Hematopoietic multipotent progenitor cell treated with erythropoietin and hydrocortisone succinate and interleukin-3 and kit ligand, for 4 days (in vitro differentiated cells): Measurements from ENCODE around the gene IP6K1.
A peak's percentile ranks its signal among the peaks of the same experiment; 100 is the strongest.
"Not testable (repeated sequence)": the region's sequence is repeated elsewhere in the genome, so short reads cannot be mapped to it uniquely, and the experiment has no call there.

ENCODE experiments used
- DNase-seq: peaks from one replicate; pipeline ENCODE4 v3.0.0-alpha.2; 2015

IP6K1 gene

GRCh38 chr3:49705390-49705960 lies 80.9 kb downstream of the IP6K1 start:
- no peak for DNase-seq

GRCh38 chr3:49704629-49705028 lies 81.7 kb downstream of the IP6K1 start:
- DNase-seq: no peak

- DNase-seq: no peak
Observed at GRCh38 chr3:49703956-49704355, 82.4 kb downstream of the IP6K1 start.

- DNase-seq: peak; percentile 88
Observed at GRCh38 chr3:49703443-49703927, 82.9 kb downstream of the IP6K1 start.

- no peak for DNase-seq
Observed at GRCh38 chr3:49702672-49703071, 83.7 kb downstream of the IP6K1 start.

- DNase-seq: peak; percentile 60
Observed at GRCh38 chr3:49701388-49702077, 84.8 kb downstream of the IP6K1 start.

GRCh38 chr3:49700453-49701128 lies 85.8 kb downstream of the IP6K1 start:
- DNase-seq: no peak

GRCh38 chr3:49700014-49700413 lies 86.3 kb downstream of the IP6K1 start:
- no peak for DNase-seq

GRCh38 chr3:49699281-49699979 lies 86.9 kb downstream of the IP6K1 start:
- peak; percentile 55 for DNase-seq

- not testable (repeated sequence) for DNase-seq
Observed at GRCh38 chr3:49695350-49696015, 90.9 kb downstream of the IP6K1 start.

GRCh38 chr3:49694409-49695070 lies 91.8 kb downstream of the IP6K1 start:
- not testable (repeated sequence) for DNase-seq

GRCh38 chr3:49691481-49691880 lies 94.9 kb downstream of the IP6K1 start:
- not testable (repeated sequence) for DNase-seq

GRCh38 chr3:49690856-49691255 lies 95.5 kb downstream of the IP6K1 start:
- DNase-seq: not testable (repeated sequence)

GRCh38 chr3:49689908-49690624 lies 96.3 kb downstream of the IP6K1 start:
- DNase-seq: peak; percentile 79

- DNase-seq: peak; percentile 95
Observed at GRCh38 chr3:49689046-49689907, 97.1 kb downstream of the IP6K1 start, which contains the start of the genes MST1 and RNF123. Gene MST1 (minus strand): TSS chr3:49689474. CDS start chr3:49688691, 783 bp downstream. Gene RNF123 (plus strand): TSS chr3:49689557. CDS start chr3:49691166, 1,609 bp downstream.

GRCh38 chr3:49688338-49689045 lies 97.8 kb downstream of the IP6K1 start:
- DNase-seq: peak; percentile 27

GRCh38 chr3:49687424-49687795 lies 98.9 kb downstream of the IP6K1 start:
- not testable (repeated sequence) for DNase-seq

GRCh38 chr3:49686769-49687423 lies 99.4 kb downstream of the IP6K1 start:
- DNase-seq: peak; percentile 92

- DNase-seq: peak; percentile 65
Observed at GRCh38 chr3:49686346-49686745, 100.0 kb downstream of the IP6K1 start.
